GM21515 (cell line): ENCODE measurements around the gene HEMK1.

ENCODE experiments used
- ATAC-seq: cut with Tn5 transposase; IDR thresholded peaks from one replicate; pipeline ENCODE4 v1.9.1; 2021; ENCODE audit not compliant: unreplicated experiment

Gene HEMK1

GRCh38 chr3:50568947-50569749, at the start of gene HEMK1:
Gene HEMK1, plus strand, starts transcription at chr3:50569522. Its CDS starts 1,583 bp downstream, at chr3:50571105.
- peak; percentile 65 for ATAC-seq

- ATAC-seq = no peak
Observed at GRCh38 chr3:50520849-50521248, 48.5 kb upstream of the HEMK1 start.

- no peak for ATAC-seq
Observed at GRCh38 chr3:50521572-50521971, 47.8 kb upstream of the HEMK1 start.

GRCh38 chr3:50523279-50523811, 46.0 kb upstream of the HEMK1 start:
- ATAC-seq = no peak

- no peak for ATAC-seq
Observed at GRCh38 chr3:50524746-50525145, 44.6 kb upstream of the HEMK1 start.

- ATAC-seq = no peak
Observed at GRCh38 chr3:50525191-50525910, 44.0 kb upstream of the HEMK1 start.

GRCh38 chr3:50525987-50526386, 43.3 kb upstream of the HEMK1 start:
- ATAC-seq = no peak

GRCh38 chr3:50530001-50530970, 39.0 kb upstream of the HEMK1 start:
- ATAC-seq = no peak

GRCh38 chr3:50531201-50531600, 38.1 kb upstream of the HEMK1 start:
- ATAC-seq = no peak

GRCh38 chr3:50532062-50532705, 37.1 kb upstream of the HEMK1 start:
- ATAC-seq = no peak

GRCh38 chr3:50533316-50533715, 36.0 kb upstream of the HEMK1 start:
- ATAC-seq = no peak

GRCh38 chr3:50533807-50534461, 35.4 kb upstream of the HEMK1 start:
- ATAC-seq = no peak

GRCh38 chr3:50534681-50535330, 34.5 kb upstream of the HEMK1 start:
- ATAC-seq = no peak

- ATAC-seq = no peak
Observed at GRCh38 chr3:50536471-50537180, 32.7 kb upstream of the HEMK1 start.

- no peak for ATAC-seq
Observed at GRCh38 chr3:50537421-50538129, 31.7 kb upstream of the HEMK1 start.

- no peak for ATAC-seq
Observed at GRCh38 chr3:50539356-50540286, 29.7 kb upstream of the HEMK1 start.
